NCI-H510A treated with DMSO at 0.1 percent for 48 hours (cell line): ENCODE results near the gene UBXN10.
A peak's percentile ranks its signal among the peaks of the same experiment; 100 is the strongest.

Experiments
- DNase-seq: peaks from one replicate; lab custom pipeline; 2025; lab: John Stamatoyannopoulos, UW

Gene UBXN10

DNA sequence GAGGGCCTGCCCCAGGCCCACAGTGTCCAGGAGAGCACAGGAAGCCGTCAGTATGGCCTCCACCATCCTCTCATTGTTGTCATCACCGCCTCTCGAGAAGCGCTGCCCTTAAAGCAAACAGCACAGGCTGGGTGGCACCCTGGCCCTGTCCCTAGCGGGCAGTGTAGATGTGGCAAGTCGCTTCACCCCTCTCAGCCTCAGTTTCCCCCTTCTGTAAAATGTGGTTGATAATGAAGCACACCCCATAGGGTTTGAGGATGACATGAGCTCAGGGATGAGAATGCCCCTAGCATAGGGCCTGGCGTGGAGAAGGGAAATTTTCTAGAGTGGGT lies 33.3 kb upstream of the UBXN10 start:
- no peak for DNase-seq

DNA sequence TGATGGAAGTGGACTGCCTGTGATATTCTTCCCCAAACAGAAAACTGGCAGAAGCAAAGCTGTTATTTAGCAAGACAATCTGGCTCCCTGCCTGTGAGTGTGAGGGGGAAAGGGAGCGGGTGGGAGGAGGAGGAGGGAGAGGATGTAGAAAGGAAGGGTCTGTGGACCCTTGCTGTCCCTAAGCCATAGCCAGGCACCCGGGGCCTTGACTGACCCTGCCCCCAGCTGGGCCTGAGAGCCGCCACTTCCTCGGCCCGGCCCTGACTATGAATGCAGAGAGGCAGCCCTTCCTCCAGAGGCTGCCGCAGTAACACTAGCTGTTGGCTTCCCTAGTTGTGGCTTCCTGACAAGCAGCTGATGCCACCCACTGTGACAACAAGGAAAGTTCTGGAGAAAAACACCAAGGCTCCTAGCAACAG lies 32.9 kb upstream of the UBXN10 start:
- DNase-seq, result no peak

DNA sequence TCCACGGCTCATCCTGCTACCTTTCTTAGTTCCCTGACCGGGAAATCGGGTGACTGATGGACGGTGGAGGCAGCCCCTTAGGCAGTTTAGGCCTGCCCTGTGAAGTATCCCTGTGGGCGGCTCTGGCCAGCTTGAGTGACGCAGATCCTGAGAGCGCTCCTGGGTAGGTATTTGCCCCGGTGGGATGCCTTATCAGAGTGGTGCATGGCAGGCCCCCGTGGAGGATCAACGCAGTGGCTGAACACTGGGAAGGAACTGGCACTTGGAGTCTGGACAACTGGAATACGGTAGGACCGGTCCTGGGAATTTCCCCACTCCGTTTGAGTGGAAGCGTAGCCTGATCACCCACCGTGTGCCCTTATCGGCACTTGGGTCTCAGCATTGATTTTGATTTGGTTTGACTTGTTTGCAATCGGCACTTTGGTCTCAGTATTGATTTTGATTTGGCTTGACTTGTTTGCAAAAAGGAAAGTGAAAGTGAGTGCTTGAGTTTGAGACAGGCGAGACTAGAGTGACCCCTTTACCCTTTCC lies 31.5 kb upstream of the UBXN10 start:
- DNase-seq, result no peak

DNA sequence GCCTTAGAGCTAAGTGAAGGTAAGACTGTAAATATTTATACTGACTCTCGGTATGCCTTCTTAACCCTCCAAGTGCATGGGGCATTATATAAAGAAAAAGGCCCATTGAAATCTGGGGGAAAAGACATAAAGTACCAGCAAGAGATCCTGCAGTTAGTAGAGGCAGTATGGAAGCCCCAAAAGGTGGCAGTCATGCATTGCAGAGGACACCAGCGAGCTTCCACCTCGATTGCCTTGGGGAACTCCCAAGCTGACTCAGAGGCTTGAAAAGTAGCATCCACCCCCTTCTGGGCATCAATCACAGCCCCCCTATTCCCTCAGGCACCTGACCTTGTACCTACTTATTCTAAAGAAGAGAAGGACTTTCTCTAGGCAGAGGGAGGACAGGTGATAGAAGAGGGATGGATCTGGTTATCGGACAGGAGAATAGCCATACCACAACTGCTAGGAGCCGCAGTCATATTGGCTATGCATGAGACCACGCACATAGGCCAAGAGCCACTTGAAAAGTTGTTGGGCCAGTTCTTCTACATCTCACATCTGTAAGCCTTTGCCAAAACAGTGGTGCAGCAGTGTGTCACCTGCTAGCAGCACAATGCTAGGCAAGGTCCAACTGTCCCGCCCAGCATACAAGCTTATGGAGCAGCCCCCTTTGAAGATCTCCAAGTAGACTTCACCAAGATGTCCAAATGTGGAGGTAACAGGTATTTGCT lies 27.4 kb upstream of the UBXN10 start:
- peak; percentile 96 for DNase-seq

DNA sequence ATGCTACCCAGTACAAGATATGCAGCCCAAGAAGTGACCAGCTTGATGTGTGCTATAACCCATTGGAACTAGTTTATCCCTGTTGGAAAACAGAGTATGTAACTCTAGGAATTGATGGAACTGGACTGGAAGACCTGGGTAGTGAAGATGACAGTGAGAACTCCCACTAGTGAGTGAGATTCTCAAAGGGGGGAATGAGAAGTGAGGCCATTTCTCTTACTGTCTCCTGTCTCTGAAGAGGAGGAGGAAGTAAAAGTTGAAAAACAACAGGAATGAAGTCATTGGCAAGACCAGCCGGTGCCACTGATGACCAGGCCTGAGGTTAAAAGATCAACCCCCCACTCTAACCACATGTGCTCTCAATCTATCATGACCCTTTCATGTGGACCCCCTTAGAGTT lies 25.9 kb upstream of the UBXN10 start:
- DNase-seq, result no peak

DNA sequence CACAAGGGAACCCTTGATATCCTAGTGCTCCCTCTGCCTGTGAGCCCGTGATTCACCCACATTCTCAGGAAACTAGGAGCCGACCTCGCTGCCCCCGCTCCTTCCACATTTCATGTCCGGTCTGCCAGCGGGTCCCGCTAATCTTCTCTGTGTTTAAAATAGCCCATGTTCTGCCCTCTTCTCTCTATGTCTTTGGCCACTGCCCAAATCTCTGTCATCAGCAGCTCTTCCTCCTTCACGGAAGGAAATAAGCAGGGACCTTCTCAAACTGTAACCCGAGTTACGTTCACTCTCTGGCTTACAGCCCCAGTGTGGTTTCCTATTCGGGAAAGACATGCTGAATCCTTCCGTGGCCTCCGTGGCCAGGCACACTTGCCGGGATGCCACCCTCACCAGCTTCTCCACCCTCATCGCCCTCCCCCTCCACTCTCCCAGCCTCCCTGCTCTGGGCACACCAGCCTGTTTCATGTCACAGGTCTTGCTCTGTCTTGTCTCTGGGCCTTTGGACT lies 21.1 kb upstream of the UBXN10 start:
- no peak for DNase-seq

DNA sequence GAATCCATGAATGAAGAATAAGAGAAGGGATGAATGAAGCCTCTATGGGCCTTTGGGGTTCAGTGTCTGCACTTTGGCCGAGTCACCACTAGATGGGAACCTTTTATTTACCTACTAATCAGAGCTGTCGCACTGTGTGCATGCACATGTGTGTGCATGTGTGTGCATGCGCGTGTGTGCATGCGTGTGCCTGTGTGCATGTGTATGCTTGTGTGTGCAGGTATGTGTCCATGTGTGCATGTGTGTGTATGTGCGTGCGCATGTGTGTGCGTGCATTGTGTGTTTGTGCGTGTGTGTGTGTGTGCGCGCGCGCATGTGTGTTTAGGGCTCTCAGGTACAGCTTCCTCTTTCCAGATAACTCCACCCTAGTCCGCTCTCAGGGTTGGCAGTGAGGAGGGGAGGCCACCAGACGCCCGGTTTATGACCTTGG lies 20.4 kb upstream of the UBXN10 start:
- peak; percentile 38 for DNase-seq

DNA sequence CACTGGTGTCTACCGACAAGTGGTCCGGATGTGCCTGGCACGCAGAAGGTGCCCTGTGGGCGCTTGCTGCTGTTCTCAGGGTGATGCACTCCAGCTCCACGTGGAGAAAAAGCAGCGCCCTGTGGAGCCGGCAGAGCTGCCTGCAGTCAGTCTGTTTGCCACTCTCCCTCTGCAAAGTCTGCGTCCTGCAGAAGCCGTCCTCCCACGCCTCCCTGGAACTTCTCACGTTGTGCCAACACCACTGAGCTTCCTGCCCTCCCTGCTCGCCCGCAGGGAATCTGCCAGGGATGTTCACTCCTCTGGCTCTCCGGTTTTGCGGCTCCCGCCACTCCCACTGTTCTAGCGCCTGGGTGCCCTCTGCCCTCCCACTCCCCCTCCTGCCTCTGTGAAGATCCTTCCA lies 19.8 kb upstream of the UBXN10 start:
- no peak for DNase-seq

DNA sequence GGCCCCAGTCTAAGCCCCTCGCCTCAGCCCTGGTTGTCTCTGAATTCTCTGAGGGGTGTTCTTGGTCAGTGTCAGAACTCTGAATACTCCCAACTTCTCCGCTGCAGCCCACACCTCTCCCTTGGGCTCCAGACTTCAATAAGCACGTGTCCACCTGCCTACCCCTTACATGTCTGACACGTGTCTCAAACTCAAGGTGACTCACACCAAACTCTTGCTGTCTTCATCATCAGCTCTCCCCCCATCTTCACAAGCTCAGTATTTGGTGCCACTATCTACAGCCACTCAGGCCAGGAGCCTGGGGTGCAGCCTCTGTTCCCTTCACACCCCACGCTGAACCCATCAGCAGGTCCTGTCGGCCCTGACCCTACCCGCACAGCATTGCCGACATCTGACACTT lies 18.8 kb upstream of the UBXN10 start:
- no peak for DNase-seq

DNA sequence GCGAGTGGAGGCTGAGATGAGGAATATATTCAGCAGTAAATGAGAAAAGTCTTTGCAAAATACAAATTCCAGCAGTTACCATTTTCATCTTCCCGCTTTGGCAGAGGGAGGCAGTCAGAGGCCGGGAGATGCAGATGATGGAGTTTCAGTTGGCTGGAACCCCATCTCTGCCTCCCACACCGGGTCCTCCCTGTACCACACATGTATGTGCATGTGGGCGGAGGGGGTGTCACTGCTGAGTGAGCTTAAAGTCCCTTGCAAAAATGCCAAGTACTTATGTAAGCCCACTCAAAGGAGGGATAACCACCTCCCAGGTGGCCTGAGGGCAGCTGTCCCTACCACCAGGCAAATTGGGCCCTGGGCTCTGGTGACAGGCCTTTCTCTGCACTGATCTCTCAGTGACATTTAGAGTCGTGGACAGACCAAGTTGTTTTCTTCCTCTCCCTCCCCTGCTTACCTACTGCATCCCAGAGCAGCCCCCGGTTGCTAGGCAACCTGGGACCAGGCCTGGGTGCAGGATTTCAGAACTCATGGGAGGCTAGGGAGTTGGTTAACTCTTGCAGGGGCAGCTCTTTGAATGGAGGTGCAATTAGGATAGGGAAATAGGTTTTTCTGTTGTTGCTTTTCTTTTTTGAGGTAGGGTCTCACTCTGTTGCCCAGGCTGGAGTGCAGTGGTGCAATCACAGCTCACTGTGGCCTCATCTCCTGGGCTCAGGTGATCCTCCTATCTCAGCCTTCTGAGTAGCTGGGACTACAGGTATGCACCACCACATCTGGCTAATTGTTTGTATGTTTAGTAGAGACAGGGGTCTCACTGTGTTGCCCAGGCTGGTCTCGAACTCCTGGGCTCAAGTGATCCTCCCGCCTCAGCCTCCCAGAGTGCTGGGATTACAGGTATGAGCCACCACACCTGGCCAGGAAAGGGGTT lies 17.1 kb upstream of the UBXN10 start:
- no peak for DNase-seq

DNA sequence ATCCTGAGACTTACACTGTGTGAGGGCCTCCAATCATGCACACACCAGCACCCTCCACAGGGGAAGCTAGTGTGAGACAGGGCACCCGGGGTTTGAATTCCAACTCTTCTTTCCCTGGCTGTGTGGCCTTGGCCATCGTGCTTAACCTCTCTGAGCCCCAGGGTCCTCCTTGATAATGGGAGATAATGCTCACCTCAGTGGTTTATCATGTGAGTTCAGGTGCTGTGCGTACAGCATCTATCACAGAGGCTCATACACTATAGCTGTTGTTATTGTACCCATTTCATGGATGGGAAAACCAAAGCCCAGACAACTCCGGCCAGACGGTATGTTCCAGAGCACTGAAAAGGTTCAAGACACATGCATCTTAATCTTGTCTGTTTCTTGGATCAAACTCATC lies 16.0 kb upstream of the UBXN10 start:
- no peak for DNase-seq

DNA sequence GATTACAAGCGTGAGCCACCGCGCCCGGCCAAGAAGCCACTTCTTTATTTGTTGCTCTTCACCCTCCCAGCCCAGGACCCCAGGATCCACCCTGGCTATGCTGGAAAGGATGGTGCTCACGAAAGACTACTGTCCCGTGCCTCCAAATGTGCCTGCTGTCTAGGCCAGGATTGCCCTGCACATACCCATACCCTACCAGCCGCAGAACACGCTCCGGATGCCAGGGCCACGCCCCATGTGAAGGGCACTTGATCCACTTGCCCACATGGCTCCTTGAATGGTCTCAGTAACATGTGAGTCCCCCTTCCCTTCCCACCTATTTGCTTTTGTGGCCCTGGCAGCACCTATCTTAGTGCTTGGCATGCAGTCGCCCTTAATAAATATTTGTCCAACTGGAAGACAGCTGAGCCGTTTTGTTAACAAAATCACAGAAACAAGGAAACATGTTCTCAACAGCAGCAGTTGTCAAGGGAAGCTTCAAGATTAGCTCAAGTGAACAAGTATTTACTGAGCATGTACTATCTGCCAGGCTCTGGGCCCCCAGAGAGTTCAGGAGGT lies 13.8 kb upstream of the UBXN10 start:
- DNase-seq, result no peak

DNA sequence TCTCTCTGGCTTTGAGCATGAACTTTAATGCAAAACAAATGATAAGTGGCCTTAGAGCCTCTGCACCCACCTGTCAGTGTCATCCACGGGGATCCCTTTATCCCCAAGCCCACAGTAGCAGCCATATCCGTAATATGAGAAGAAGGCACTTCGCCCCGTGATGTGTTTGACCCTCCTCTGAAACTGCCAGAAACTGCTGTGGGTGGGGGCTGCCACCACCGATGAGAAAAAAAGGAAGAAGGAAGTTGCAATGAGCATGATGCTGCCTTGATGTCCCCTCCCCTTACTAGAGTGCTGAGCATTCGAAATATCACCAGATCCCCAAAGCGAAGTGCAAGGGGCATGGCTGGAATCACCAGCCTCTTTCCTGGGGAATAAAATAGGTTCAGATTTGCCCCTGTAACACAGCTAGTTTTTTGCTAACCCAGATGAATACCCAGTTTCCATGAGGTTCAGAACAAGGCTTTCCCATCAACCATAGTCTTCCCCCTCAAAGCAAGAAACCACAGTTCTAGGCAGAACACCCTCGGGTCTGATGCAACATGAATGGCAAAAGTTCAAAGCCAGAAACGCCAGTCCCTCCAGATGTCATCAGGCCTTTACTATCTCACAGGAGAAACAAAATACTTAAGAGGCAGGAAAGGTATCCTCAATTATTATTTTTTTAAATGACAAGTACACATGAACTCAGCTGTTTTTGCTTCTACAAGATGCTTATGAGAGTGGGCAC lies 10.8 kb upstream of the UBXN10 start:
- no peak for DNase-seq

DNA sequence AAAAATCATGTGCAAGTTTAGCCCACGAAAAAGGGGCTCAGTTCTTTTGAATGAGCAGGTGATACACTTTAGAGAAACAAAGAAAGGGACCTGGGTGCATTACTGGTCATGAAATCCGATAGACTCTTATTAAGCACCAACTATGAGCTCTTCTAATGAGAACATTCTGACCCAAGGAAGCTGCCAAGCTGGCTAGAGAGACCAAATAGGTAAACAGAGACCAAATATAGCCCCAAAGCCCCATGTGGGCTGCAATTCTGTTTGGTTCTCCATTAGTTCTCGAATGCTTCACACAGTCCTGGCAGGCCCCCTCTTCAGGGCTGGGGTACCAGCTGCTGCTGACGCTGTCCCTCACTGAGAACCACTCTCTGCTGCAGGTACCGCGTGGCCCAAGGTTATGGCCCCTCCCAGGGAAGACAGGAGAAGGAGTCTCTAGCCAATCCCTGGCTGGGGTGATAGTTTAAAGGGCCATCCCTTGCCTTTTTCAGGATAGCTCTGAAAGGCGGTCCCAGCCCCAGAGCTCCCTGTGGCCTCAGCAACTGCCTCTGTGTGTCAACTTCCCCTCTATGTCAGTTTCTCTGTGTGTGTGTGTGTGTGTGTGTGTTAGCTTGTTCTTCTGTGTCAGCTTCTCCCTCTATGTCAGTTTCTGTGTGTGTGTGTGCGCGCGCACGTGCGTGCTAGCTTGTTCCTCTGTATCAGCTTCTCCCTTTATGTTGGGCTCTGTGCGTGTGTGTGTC lies 7.1 kb upstream of the UBXN10 start:
- no peak for DNase-seq

DNA sequence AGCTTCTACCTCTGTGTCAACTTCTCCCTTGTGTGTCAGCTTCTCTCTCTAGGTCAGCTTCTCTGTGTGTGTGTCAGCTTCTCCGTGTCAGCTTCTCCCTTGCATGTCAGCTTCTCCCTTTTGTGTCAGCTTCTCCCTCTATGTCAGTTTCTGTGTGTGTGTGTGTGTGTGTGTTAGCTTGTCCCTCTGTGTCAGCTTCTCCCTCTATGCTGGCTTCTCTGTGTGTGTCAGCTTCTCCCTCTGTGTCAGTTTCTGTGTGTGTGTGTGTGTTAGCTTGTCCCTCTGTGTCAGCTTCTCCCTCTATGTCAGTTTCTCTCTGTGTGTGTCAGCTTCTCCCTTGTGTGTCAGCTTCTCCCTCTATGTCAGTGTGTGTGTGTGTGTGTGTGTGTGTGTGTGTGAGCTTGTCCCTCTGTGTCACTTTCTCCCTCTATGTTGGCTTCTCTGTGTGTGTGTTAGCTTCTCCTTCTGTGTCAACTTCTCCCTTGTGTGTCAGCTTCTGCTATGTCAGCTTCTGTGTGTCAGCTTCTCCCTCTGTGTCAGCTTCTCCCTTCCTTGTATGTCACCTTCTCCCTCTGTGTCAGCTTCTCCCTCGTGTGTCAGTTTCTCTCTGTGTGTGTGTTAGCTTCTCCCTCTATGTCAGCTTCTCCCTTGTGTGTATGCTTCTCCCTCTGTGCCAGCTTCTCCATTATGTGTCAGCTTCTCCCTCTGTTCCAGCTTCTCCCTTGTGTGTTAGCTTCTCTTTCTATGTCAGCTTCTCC lies 6.3 kb upstream of the UBXN10 start:
- no peak for DNase-seq

DNA sequence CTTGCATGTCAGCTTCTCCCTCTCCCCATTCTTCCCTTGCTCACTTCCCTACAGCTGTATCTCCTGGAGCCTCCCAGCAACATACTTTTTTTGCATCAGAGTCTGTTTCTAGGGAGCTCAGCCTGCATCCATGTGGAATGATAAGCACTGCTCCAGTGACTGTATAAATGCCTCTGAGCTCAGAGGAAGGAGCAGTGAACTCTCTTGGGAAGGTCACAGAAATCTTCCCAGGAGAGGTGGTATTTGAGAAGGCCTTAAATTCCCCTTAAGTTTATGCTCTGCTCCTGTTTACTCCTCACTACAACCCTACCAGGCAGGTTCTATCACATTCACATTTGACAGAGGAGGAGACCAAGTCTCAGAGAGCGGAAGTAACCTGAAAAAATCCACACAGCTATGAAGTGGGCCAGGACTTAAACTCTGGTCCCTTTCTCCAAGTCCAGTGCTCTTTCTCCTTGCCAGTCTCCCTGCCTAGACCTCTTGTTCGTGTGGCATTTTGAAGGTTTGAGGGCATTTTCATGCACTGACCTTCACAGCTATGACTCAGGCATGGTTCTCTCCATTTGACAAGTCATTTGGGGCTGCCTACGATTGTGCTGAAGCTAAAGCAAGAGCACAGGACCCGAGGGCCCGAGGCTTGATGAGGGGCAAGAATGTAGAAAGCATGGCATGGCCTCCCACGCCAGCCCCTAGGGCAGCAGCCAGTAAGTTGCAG lies 5.6 kb upstream of the UBXN10 start:
- DNase-seq, result no peak

DNA sequence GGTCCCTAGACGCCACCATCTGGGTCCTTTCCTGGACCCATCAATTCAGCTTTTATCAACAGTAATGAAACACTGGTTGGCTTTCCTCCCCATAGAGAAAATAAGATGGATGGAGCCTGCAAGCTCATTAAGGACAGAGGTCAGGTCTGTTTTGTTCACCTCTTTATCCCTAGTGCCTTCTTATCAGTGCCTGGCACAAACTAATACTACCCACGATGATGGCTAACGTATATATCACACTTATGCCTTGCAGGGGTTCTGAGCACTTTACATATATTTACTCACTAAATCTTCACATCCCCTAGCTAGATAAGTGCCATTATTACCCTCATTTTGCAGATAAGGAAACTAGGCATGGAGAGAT lies 5.1 kb upstream of the UBXN10 start:
- no peak for DNase-seq

DNA sequence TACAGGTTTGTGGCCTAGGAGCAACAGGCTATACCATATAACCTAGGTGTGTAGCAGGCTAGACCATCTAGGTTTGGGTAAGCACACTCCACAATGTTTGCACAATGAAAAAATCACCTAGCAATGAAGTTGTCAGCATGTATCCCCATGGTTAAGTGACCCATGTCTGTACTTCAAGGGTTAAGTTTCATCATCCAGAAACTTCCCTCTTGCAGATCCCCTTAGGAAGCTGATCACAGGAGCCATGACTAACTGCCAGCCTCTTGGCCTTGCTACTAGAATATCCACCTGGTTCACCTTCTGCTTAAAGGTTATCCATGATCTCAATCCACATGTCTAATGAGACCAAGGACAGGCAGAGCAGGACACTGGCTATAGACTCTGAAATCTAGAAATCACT lies 3.5 kb upstream of the UBXN10 start:
- DNase-seq, result no peak

DNA sequence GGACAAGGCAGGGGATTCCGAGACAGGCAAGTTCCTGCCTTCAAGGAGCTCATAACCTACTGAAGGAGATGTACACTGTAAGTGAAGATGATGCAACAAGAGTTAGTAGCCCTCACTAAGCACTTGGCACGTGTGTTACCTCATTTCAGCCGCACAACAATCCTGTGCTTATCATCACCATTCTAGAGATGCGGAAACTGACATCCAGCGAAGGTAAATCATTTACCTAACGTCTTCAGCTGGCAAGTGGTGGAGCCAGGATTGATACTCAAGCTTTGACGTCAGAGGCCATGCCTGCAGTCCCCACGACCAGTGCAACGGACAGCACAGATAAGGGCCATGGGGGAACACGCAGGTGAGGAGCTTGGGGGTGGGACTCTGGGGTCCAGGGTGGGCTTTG lies 2.9 kb upstream of the UBXN10 start:
- no peak for DNase-seq
